AG09309 (cell line): ENCODE data around the gene ARID3B.

Experiments used
- DNase-seq: peaks from one replicate; pipeline ENCODE4 v3.0.0-alpha.2; 2010; ENCODE audit warnings: low read depth
- H3K4me3 ChIP-seq: 2 replicates; pipeline ENCODE4 v1.5.1; 2011; ENCODE audit warnings: mild to moderate bottlenecking, low read depth, low read length, moderate library complexity; ENCODE audit not compliant: control insufficient read depth
- CTCF ChIP-seq: IDR thresholded peaks from 2 replicates; pipeline ENCODE4 v1.5.1; 2011; ENCODE audit warnings: mild to moderate bottlenecking, low read depth, low read length, inconsistent platforms; ENCODE audit not compliant: insufficient read depth, control insufficient read depth; ENCODE audit errors: missing control alignments

Gene ARID3B

GRCh38 chr15:74598126-74598842, 57.3 kb downstream of the ARID3B start:
- no peak for TF ChIP-seq CTCF
- H3K4me3 ChIP-seq = peak overlapping the region; percentile 91
- DNase-seq = no peak

- no peak for DNase-seq
- TF ChIP-seq CTCF = no peak
- H3K4me3 ChIP-seq = peak overlapping the region; percentile 91
Measured at GRCh38 chr15:74599156-74599555, 58.1 kb downstream of the ARID3B start.

- DNase-seq = no peak
- no peak overlapping the region for H3K4me3 ChIP-seq
- TF ChIP-seq CTCF = no peak
Measured at GRCh38 chr15:74603026-74603788, 62.2 kb downstream of the ARID3B start.

GRCh38 chr15:74603789-74604705, 63.0 kb downstream of the ARID3B start:
- TF ChIP-seq CTCF = no peak
- no peak for DNase-seq

GRCh38 chr15:74604983-74605794, 64.2 kb downstream of the ARID3B start:
- H3K4me3 ChIP-seq = no peak overlapping the region
- no peak for DNase-seq

More at GRCh38 chr15:74603789-74604705, 63.0 kb downstream of the ARID3B start:
- H3K4me3 ChIP-seq = no peak overlapping the region

More at GRCh38 chr15:74604983-74605794, 64.2 kb downstream of the ARID3B start:
- TF ChIP-seq CTCF = no peak
